Astrocyte of the cerebellum (primary cell): ENCODE results near the gene IL19.

Experiments
- DNase-seq: peaks from one replicate; pipeline ENCODE4 v3.0.0-alpha.2; 2011; ENCODE audit warnings: low read depth
- H3K4me3 ChIP-seq: 2 replicates; pipeline ENCODE4 v1.5.1; 2011; ENCODE audit warnings: mild to moderate bottlenecking, low read depth, low read length, moderate library complexity
- in situ Hi-C: cut with HindIII; loops from 2 replicates; pipeline ENCODE4 v1.10.0; 2017; ENCODE audit warnings: low sequenced_read_pairs
- TF ChIP-seq, protein P1 (sequence below): IDR thresholded peaks from 2 replicates; pipeline ENCODE4 v1.5.1; 2012; ENCODE audit warnings: low read length, low read depth, moderate library complexity, mild to moderate bottlenecking; ENCODE audit errors: missing control alignments

The IL19 gene, protein sequence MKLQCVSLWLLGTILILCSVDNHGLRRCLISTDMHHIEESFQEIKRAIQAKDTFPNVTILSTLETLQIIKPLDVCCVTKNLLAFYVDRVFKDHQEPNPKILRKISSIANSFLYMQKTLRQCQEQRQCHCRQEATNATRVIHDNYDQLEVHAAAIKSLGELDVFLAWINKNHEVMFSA

DNA sequence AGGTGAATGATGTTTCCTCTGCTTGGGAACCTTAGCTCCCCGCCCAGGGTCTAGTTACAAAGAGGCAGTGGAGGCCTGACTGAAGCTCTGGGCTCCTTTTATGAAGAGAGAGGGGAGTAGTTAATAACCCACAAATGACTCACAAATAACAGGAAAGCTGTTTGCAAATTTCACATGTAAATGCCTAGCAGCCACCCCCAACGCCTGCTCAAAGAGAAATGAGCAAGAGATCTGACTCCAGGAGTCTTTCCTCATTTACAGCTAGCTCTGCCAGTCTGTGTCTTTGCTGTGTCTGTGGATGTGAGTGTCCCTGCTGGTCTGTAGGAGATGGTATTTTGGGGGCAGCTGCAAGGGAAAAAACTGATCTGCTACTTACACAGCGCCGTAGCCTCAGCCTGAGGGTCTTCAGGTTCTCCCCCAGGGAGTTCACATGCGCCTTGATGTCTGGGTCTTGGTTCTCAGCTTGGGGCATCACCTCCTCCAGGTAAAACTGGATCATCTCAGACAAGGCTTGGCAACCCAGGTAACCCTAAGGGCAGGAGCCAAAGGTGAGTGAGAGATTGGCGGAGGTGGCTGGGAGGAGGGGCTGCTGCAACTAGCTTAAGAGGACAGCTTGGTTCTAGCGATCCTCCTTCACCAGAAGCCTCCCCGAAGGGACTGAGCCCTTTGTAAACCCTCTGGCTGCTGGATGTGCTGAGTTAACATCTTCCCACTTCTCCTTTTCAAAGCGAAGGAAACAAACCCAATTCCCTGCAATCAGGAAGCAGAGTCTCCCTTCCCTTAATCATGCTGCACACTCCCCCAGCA, at the start of gene IL19:
IL19 (plus strand) TSS at position 243 of the 807 bp plus-strand sequence. CDS start 65,890 bp downstream, outside the sequence.
- TF ChIP-seq, protein P1, sequence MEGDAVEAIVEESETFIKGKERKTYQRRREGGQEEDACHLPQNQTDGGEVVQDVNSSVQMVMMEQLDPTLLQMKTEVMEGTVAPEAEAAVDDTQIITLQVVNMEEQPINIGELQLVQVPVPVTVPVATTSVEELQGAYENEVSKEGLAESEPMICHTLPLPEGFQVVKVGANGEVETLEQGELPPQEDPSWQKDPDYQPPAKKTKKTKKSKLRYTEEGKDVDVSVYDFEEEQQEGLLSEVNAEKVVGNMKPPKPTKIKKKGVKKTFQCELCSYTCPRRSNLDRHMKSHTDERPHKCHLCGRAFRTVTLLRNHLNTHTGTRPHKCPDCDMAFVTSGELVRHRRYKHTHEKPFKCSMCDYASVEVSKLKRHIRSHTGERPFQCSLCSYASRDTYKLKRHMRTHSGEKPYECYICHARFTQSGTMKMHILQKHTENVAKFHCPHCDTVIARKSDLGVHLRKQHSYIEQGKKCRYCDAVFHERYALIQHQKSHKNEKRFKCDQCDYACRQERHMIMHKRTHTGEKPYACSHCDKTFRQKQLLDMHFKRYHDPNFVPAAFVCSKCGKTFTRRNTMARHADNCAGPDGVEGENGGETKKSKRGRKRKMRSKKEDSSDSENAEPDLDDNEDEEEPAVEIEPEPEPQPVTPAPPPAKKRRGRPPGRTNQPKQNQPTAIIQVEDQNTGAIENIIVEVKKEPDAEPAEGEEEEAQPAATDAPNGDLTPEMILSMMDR = no peak
- peak; percentile 31 for DNase-seq
- no peak within 1 kb of the TSS for H3K4me3 ChIP-seq
- in situ Hi-C loops = no loop called here

DNA sequence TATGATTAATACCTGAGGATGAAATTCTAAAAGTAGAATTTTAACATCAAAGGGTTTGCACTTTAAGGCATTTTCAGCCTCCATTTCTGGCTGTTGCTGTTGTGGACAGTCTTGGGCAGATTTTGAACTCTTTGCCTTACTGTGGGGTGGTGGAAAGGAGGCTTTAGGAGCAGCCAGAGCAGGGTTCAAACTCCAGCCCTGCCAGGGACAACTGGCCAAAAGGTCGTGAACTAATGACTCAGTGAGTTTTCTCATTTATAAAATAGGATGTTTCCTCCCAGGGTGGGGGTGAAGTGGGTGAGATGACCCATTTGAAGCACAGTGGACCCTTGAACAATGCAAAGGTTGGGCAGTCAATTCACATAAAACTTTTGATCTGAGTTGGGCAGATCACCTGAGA, 49.1 kb upstream of the IL19 start:
- no peak overlapping the region for H3K4me3 ChIP-seq
- TF ChIP-seq, protein P1 = no peak
- in situ Hi-C loops = no loop called here
- DNase-seq = no peak

DNA sequence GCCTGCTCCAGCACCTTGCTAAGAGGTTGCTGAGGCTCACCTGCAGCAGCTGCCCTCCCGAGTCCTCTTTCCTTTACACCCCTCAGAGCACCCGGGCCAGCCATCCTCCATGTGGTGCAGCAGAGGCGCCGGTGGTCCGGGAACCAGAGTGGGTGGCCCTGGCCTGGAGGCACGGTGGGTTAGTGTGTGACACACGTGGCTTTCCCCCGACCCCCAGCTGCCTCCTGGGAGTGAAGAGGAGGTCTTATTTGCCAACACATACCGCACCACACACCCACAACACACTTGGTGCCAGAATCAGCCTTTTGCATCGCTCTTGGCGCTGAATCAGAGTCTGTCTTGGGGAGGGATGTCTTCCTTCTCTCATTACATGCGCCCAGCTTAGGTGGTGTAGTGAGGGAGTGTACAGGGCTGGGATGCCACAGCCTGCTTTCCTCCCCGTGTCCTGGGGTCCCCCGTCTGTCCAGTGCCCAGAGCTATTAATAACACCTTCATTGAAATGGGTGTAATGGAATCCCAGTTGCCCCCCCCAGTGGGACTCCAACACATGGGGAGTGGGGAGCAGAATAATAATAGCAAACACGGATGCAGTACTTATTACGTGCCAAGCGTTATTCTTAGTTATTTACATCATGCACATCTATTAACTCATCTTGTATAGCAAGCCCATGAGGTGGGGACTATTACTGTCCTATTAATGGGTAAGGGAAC, 47.7 kb upstream of the IL19 start:
- H3K4me3 ChIP-seq = no peak overlapping the region

DNA sequence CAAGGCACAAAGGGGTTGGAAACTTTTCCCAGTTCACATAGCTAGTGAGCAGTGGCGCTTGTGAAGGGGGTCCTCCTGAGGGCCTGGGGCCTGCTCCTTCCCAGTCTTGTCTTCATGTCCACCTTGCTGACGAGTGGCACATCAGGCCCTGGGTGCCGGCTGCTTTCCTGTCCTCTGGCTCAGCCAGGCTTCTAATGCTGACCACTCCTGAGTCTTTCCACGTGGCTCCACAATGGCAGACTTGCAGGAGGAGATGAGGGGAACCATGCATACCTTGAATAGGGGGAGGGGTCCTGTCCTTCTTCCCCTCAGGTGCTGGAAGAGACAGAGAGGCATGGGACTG, 47.1 kb upstream of the IL19 start:
- H3K4me3 ChIP-seq = no peak overlapping the region
- no peak for DNase-seq
- in situ Hi-C loops = no loop called here
- TF ChIP-seq, protein P1 = no peak

More for the DNA sequence above, 47.7 kb upstream of the IL19 start:
- DNase-seq = peak; percentile 67
- in situ Hi-C loops = no loop called here
- TF ChIP-seq, protein P1 = no peak

DNA sequence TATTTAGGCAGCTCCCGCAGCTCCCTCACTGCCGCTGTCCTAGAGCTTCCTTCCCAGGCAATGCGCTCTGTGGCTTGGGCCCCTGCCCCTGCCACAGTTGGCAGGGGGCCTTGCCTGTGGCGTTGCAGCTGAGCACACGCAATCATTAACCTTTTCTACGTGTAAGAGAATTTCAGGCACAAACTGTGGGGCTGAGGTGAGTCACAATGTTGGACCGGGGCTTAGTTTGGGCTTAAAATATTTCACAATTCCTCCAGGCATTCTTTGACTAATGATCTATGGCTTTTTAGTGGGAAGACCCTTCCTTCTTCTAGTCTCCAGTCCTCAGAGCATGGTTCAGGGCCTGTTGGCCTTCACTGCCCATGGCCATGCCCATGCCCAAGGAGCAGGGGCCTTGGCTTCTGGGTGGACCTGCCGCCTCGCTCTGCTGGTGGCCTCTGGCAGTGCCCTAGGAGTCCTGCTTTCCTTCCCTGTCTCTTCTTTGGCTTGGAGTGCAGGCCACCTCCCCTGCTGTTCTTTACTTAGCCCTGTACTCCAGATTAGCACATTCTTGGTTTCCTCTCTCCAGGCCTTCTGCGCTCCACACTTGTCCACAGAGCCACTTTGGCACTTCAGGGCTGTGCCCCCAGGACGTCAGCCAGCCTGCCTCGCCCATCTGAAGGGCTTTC, 46.6 kb upstream of the IL19 start:
- TF ChIP-seq, protein P1 = peak; percentile 8
- peak; percentile 96 for DNase-seq
- in situ Hi-C loops = no loop called here
- no peak overlapping the region for H3K4me3 ChIP-seq
